SKM-1 (cell line): ENCODE data around the gene FAM131C.

Experiments used
- DNase-seq: peaks from one replicate; lab custom pipeline; 2025; ENCODE audit not compliant: unreplicated experiment; lab: John Stamatoyannopoulos, UW

Gene FAM131C

GRCh38 chr1:16017461-16018303, 55.8 kb downstream of the FAM131C start, which contains the start of gene HSPB7:
Gene HSPB7 (minus strand): TSS chr1:16018043. CDS start chr1:16017963, 80 bp downstream.
- DNase-seq: no peak

DNA sequence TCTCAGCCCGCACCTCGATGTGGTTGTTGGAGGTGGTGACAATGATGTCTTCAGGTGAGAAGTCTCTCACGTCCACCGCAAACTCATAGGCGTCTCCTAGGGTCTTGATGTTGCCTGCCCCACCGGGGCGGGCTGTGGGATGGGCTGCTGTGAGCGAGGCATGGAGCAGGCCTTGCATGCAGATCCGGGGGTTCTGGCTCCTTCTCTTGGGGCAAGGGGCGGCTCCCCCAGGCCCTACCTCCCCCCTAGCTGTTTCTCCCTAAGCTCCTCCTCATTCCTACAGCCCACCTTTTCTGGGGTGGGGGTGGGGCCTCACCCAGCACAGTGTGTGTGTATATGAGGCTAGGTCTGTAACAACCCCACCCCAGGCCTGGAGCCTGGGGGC, 56.4 kb downstream of the FAM131C start:
- DNase-seq: no peak

DNA sequence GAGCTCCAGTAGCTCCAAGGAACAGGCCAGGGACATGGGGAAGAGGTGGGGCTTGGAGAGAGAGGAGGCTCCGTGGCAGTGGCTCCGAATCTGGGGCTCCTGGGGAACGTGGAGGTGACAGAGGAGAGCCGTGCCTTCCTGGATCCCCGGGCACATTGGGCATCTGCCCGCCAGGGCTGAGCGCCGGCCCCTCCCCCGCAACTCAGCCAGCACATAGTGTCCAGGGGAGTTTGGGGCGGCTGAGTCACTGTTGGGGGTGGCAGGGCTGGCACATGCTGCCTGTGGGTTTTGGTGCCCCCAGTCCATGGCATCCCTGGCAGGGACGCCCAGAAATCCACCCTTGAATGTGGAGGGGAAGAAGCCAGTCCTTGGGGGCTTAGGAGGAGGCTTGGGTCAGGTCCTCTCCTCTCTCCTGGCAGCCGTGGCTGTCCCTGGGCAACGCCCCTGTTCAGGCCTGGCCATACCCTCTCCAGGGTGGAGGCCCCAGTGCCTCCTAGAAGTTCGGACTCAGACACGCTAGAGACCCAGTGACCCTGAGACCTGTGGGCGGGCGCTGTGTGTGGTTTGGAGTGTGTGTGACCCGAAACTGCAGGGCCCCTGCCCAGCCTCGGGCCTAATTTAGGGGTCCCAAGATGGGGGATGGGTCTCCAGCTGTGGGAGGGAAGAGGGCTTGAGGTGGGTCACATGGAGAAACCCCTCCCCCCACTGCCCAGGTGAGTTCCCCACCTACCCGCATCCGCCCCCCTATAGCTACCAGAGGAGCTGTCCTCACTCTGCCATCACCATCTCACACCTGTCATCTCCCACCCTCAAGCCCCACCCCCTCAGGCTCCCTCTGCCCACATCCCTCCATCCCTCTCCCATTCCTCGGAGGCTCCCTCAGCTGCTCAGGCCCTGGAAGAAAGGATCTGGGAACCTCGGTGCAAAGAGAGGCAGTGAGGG, 57.2 kb downstream of the FAM131C start:
- DNase-seq: no peak

DNA sequence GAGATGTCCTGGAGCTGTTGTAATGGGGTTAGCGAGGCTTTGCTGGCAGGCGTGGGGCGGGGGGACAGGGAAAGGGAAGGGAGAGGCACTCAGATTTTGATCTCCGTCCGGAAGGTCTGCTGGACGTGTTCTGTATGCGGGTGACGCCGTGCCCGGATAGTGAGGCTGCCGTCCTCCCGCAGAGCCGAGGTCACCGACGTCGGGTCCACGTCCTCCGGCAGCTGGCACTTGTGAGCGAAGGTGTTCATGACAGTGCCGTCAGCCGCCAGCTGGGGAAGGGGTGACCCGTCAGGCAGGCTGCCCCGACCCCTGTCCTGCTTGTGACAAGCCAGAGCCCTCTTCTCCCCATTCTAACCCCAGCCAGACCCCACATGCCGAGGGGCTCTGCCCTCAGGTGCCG, 58.0 kb downstream of the FAM131C start:
- no peak for DNase-seq

- no peak for DNase-seq
These were observed 58.7 kb downstream of the FAM131C start for GRCh38 chr1:16014509-16015482.

- no peak for DNase-seq
These were observed 59.6 kb downstream of the FAM131C start for GRCh38 chr1:16013908-16014258.

DNA sequence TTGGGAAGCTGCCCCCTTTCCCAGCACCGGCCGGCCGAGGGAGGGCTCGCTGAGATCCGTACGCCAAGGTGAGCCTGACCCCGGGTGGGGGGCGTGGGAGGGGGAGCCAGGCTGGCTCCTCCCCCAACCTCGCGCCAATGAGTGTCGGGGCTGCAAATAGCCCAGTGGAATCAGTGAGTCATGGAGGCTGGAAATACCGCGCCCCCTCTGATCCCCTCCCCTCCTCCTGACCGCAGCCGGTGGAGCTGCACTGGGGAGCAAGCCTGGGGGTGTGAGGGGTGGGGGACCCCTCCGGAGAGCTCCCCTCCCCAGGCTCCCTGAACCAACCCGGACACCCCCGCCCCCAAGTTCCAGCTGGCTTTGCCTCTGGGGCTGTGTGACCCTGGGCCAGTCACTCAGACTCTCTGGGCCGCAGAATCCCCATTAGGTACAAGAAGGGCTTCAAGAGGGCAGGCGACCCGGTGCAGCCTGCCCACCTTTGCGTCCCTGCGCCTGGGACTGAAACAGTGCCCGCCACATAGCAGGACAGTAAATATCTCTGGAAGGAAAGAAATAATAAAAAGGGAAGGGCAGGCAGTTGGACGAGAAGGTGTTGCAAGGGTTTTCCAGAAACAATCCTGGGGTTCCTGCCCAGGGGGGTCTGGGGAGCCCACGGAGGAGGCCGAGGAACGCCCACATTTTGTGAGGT, 60.1 kb downstream of the FAM131C start:
- DNase-seq: no peak

DNA sequence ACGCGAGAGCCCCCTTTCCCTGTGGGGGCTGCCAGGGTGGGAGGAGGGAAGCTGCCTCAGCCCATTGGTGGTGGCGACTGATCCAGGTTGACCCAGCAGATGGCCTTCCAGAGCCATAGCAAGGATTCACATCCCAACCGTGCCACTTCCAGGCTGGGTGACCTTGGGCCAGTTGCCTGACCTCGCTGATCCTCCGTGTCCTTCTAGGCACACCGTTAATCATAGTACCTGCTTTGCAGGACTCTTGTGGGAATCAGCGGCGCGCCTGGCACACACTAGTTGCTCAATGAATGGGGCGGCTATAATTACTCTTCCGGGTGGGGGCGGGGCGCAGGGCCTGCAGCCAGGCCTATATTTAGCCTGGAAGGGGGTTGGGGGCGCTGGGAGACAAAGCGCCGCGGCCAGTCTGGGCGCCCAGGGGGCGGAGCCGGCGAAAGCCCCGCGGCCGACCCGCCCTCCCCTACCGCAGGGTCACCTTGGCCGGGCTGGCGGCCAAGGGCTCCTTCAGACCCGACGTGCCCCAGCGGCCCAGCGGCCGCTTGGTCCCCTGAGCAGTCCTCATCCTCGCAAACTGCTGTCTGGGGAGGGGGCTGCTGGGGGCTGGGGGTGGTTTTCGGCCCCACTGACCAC, 60.7 kb downstream of the FAM131C start:
- DNase-seq: peak; percentile 57

DNA sequence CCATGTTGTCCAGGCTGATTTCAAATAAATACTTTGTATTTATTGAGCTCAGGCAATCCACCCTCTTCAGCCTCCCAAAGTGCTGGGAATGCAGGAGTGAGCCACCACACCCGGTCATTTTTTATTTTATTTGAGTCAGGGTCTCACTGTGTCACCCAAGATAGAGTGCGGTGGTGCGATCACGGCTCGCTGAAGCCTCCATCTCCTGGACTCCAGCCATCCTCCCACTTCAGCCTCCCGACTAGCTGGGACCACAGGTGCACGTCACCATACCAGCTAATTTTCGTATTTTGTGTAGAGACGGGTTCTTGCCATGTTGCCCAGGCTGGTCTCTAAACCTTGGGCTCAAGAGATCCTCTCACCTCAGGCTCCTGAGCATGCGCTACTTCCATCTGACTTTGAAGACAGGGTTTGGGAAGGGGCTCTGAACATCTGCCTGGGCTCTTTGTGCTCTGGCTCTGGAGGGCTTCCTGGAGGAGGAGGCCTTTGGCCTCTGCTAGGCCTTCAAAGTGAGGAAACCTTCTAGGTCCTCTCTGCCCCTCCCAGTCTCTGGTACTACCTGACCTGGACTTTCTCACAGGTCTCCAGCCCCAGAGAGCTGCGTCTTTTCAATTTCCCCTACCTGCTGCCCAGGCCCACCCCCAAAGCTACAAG, 61.4 kb downstream of the FAM131C start:
- no peak for DNase-seq

DNA sequence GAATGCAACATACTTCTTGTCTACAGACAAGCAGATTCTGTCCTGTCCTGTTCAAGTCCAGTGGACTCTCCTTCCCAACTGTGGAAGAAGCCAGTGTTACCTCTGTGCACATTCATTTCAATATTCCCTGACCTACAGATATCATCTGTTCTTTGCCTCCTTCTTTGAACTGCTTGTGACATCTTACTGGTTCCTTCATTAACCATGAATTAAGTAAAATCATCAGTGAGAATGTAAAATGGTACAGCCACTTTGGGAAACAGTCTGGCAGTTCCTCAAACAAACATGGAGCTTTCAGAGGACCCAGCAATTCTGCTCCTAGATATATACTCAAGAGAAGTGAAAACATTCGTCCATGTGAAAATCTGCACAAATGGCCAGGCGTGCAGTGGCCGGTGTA, 62.6 kb downstream of the FAM131C start:
- DNase-seq: no peak

- DNase-seq: no peak
These were observed 63.8 kb downstream of the FAM131C start for GRCh38 chr1:16009678-16010077.

GRCh38 chr1:16009030-16009460, 64.4 kb downstream of the FAM131C start:
- DNase-seq: peak; percentile 33
